A673 (cell line): ENCODE measurements around the gene HSH2D.

Experiments used
- CTCF ChIP-seq: fragments of 300-800, 200-600 bp; sonication (generic); conservative IDR thresholded peaks from 2 replicates; pipeline ENCODE4 v1.5.1; 2017; ENCODE audit warnings: low read depth, mild to moderate bottlenecking, antibody characterized with exemption, low read length, moderate library complexity, mixed read lengths
- EZH2 ChIP-seq: fragments of 200-600 bp; sonication (generic); IDR thresholded peaks from 2 replicates; pipeline ENCODE4 v1.6.1; 2017; ENCODE audit warnings: borderline replicate concordance, low read depth, mild to moderate bottlenecking, mixed read lengths, antibody characterized with exemption, low read length; ENCODE audit not compliant: poor library complexity, severe bottlenecking

GRCh38 chr19:16124953-16125352 lies 18.5 kb upstream of the HSH2D start:
- TF ChIP-seq CTCF (no peak), EZH2 (no peak)
